MM.1S (cell line): ENCODE data around the gene PLD4.

Experiments
- DNase-seq: peaks from one replicate; pipeline ENCODE4 v3.0.0-alpha.2; 2015
- H2AFZ ChIP-seq: fragments of 300-600 bp; sonication (generic); 2 replicates; pipeline ENCODE4 v1.6.0; 2016; ENCODE audit warnings: antibody characterized with exemption, low read length
- H3F3A ChIP-seq: fragments of 300-600 bp; sonication (generic); 2 replicates; pipeline ENCODE4 v1.6.1; 2016; ENCODE audit warnings: mild to moderate bottlenecking, antibody characterized with exemption, low read length, moderate library complexity, mixed read lengths; ENCODE audit not compliant: insufficient read depth
- H3K27ac ChIP-seq: fragments of 300-600 bp; sonication (generic); 2 replicates; pipeline ENCODE4 v1.5.1; 2016; ENCODE audit warnings: mild to moderate bottlenecking, low read length
- H3K27me3 ChIP-seq: fragments of 300-600 bp; sonication (generic); replicated peaks from 2 replicates; pipeline ENCODE4 v1.6.0; 2016; ENCODE audit warnings: low read length; ENCODE audit not compliant: insufficient read depth
- H3K36me3 ChIP-seq: fragments of 300-600 bp; sonication (generic); replicated peaks from 2 replicates; pipeline ENCODE4 v1.6.1; 2016; ENCODE audit warnings: mild to moderate bottlenecking, low read length, mixed read lengths; ENCODE audit not compliant: insufficient read depth
- H3K4me1 ChIP-seq: fragments of 300-600 bp; sonication (generic); 2 replicates; pipeline ENCODE4 v1.6.1; 2016; ENCODE audit warnings: low read length, mixed read lengths
- H3K4me2 ChIP-seq: fragments of 300-600 bp; sonication (generic); 2 replicates; pipeline ENCODE4 v1.6.0; 2016; ENCODE audit warnings: low read depth, low read length
- H3K4me3 ChIP-seq: fragments of 300-600 bp; sonication (generic); 2 replicates; pipeline ENCODE4 v1.5.1; 2016; ENCODE audit warnings: low read length, mixed read lengths
- H3K79me2 ChIP-seq: fragments of 300-600 bp; sonication (generic); 2 replicates; pipeline ENCODE4 v1.6.1; 2016; ENCODE audit warnings: mixed run types, low read length, mixed read lengths
- H3K9ac ChIP-seq: fragments of 300-600 bp; sonication (generic); 2 replicates; pipeline ENCODE4 v1.6.1; 2016; ENCODE audit warnings: low read length, mixed read lengths
- H3K9me2 ChIP-seq: fragments of 300-600 bp; sonication (generic); replicated peaks from 2 replicates; pipeline ENCODE4 v1.6.1; 2016; ENCODE audit warnings: mild to moderate bottlenecking, low read length, mixed read lengths; ENCODE audit not compliant: insufficient read depth
- H3K9me3 ChIP-seq: fragments of 300-600 bp; sonication (generic); replicated peaks from 2 replicates; pipeline ENCODE4 v1.6.1; 2016; ENCODE audit warnings: mild to moderate bottlenecking, low read length, mixed read lengths; ENCODE audit not compliant: insufficient read depth
- H4K20me1 ChIP-seq: fragments of 300-600 bp; sonication (generic); 2 replicates; pipeline ENCODE4 v1.6.1; 2016; ENCODE audit warnings: mild to moderate bottlenecking, low read length, moderate library complexity, mixed read lengths; ENCODE audit not compliant: insufficient read depth
- EZH2 ChIP-seq: fragments of 300-600 bp; sonication (generic); optimal IDR thresholded peaks from 2 replicates; pipeline ENCODE3; 2017; ENCODE audit warnings: low read depth, mild to moderate bottlenecking, antibody characterized with exemption, low read length, mixed read lengths
- EZH2phosphoT487 ChIP-seq: fragments of 300-600 bp; sonication (generic); IDR thresholded peaks from 2 replicates; pipeline ENCODE4 v1.6.1; 2018; ENCODE audit warnings: antibody characterized with exemption, low read length
- TF ChIP-seq, protein P1 (sequence below): fragments of 300-600 bp; sonication (generic); IDR thresholded peaks from 2 replicates; pipeline ENCODE4 v1.5.1; 2016; ENCODE audit warnings: antibody characterized with exemption, low read length, mixed read lengths

Gene PLD4

DNA sequence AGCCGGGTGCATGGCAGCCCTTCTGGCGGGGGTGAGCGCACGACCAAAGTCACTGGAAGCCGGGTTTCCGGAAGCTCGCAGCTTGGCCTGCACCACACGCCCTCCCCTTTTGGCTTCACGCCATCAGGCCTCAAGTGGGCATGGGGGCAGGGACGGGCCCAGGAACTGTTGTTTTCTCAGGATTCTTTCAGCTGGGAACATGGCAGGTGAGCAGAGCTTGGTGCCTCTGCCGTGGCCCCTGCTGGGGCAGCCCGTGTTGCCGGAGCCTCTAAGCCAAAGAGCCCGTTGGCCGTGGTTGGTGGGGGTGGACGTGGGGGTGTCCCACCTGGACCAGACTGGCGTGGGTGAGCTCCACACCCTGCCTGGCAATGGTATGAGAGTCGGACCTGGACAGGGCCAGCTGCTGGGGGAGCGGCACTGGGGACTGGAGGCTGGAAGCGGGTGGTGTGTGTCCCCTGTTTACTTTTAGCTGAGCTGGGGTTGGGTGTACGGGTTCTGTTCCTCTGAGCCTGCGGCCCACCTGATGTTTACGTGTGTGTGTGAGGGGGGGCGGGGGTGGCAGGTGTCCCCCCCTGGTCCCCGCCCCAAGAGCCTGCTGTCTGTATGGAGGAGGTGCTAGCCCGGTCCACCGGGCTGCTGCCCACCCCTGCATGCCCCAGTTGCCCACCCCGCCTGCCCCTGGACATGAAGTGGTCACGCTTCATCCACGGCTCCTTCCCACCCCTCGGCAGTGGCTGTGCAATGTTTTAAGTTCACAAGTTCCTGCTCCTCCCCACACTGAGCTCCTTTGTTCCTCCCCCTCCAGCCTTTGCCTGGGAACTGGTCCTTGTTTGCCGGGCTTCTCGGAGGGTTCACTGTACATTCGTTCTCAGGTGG is 28.7 kb upstream of the PLD4 start:
- Histone ChIP-seq H3K27me3 (peaks cover 25% of the 10 kb centered on the region), H3K36me3 (no peaks in the 10 kb centered on the region), H3K9me2 (no peaks in the 10 kb centered on the region), H3K4me2 (no peak overlapping the region), H3K79me2 (no peaks in the 10 kb centered on the region), H2AFZ (no peak overlapping the region), H3K4me1 (peaks cover 18% of the 10 kb centered on the region), H3K9me3 (no peaks in the 10 kb centered on the region), H3K27ac (no peak overlapping the region), H3K9ac (no peak overlapping the region), H3F3A (peaks cover 13% of the 10 kb centered on the region; the same call in 1 of the 2 replicates), H3K4me3 (no peak overlapping the region), H4K20me1 (no peaks in the 10 kb centered on the region)
- no peak for DNase-seq
- TF ChIP-seq, protein P1, sequence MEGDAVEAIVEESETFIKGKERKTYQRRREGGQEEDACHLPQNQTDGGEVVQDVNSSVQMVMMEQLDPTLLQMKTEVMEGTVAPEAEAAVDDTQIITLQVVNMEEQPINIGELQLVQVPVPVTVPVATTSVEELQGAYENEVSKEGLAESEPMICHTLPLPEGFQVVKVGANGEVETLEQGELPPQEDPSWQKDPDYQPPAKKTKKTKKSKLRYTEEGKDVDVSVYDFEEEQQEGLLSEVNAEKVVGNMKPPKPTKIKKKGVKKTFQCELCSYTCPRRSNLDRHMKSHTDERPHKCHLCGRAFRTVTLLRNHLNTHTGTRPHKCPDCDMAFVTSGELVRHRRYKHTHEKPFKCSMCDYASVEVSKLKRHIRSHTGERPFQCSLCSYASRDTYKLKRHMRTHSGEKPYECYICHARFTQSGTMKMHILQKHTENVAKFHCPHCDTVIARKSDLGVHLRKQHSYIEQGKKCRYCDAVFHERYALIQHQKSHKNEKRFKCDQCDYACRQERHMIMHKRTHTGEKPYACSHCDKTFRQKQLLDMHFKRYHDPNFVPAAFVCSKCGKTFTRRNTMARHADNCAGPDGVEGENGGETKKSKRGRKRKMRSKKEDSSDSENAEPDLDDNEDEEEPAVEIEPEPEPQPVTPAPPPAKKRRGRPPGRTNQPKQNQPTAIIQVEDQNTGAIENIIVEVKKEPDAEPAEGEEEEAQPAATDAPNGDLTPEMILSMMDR: no peak
- TF ChIP-seq EZH2phosphoT487 (no peak), EZH2 (no peak)

DNA sequence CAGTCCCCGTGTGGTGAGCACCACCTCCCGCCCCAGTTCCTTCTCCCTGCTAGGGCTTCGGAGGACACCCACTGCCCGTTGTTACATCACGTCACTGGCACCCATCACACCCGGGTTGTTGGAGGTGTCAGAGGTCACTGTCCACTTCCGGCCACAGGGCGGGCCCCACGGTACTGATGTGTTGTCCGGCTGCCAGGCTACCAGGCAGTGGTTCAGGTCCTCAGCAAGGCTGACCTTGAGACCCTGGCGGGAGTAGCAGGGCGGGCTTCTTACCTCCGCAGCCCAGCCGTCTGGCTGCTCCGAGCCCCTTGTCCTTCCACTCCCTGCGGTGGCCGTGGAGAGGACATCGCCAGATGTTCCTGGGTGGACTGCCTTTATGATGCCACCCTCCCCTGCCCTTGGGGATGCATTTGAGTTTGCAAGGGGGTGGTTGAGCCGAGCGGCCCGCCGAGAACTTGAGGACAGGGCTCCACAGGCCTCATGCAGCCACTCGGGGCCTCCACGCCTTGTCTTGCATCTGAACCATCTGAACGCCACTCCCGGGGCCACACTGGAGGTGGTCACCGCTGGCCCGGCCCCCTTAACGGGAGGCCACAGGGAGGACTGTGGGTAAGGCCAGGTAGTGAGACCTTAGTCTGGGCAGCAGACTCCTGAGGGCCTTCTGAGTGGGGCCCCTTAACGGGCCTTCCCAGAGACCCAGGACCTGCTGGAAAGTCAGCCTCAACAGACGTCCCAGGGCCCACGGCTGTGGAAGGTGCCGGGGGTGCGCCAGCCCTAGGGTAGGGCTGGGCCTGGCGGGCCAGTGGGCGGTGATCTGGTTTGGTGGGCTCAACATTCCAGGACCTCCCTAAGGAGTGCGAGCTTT is 27.1 kb upstream of the PLD4 start:
- no peaks in the 10 kb centered on the region for H3K9me2 ChIP-seq
- H2AFZ ChIP-seq: no peak overlapping the region
- no peaks in the 10 kb centered on the region for H4K20me1 ChIP-seq
- H3K79me2 ChIP-seq: no peaks in the 10 kb centered on the region
- H3K4me1 ChIP-seq: peaks cover 24% of the 10 kb centered on the region
- TF ChIP-seq EZH2 (no peak), EZH2phosphoT487 (no peak)
- TF ChIP-seq, protein P1: no peak
- H3K9ac ChIP-seq: no peak overlapping the region
- no peak for DNase-seq
- H3F3A ChIP-seq: peaks cover 18% of the 10 kb centered on the region; the same call in 1 of the 2 replicates
- H3K27me3 ChIP-seq: peaks cover 35% of the 10 kb centered on the region
- H3K4me3 ChIP-seq: no peak overlapping the region
- no peak overlapping the region for H3K4me2 ChIP-seq
- no peaks in the 10 kb centered on the region for H3K9me3 ChIP-seq
- H3K27ac ChIP-seq: no peak overlapping the region
- no peaks in the 10 kb centered on the region for H3K36me3 ChIP-seq

DNA sequence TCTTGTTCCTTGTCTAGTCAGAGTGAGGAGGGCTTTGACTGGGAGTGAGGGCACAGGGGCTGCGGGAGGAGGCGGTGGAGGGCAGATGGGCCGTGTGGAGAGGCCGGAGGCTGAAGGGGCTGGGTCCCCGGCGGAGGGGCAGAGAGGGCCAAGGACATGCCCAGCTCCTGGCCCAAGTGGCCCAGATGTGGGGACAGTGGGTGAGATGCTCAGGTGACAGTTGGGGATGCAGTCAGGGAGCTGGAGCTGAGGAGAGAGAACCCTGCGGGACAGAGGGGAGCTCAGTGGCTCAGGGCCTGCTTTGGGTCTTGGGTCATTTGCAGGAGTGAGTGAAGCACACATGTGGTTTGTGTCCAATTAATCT is 26.5 kb upstream of the PLD4 start:
- Histone ChIP-seq H3K79me2 (no peaks in the 10 kb centered on the region), H3K9me2 (no peaks in the 10 kb centered on the region), H3K27ac (no peak overlapping the region), H3F3A (peaks cover 18% of the 10 kb centered on the region; the same call in 1 of the 2 replicates), H3K4me2 (no peak overlapping the region), H4K20me1 (no peaks in the 10 kb centered on the region), H3K4me3 (no peak overlapping the region), H3K9me3 (no peaks in the 10 kb centered on the region), H3K27me3 (peaks cover 39% of the 10 kb centered on the region), H2AFZ (no peak overlapping the region), H3K4me1 (peaks cover 24% of the 10 kb centered on the region), H3K9ac (no peak overlapping the region), H3K36me3 (no peaks in the 10 kb centered on the region)
- TF ChIP-seq, protein P1: no peak
- TF ChIP-seq EZH2phosphoT487 (no peak), EZH2 (no peak)
- DNase-seq: no peak
